RWPE1 (cell line): ENCODE measurements around the gene NDRG3.

ENCODE experiments used
- CTCF ChIA-PET: fragments of 350-600 bp; sonication (Branson Sonifier 250); formaldehyde crosslinking; extraction: SDS; loops from one replicate; lab custom pipeline; 2021; lab: Yijun Ruan, JAX
- POLR2A ChIA-PET: fragments of 400-600 bp; formaldehyde crosslinking; extraction: SDS; loops from one replicate; lab custom pipeline; 2020; ENCODE audit warnings: antibody characterized with exemption; ENCODE audit not compliant: low non-redundant PET; lab: Yijun Ruan, JAX
- DNase-seq: peaks from one replicate; pipeline ENCODE4 v3.0.0; 2012; ENCODE audit warnings: low spot score
- H3K27ac ChIP-seq: fragments of 450-650 bp; 2 replicates; pipeline ENCODE4 v1.5.1; 2017
- CTCF ChIP-seq: fragments of 450-650 bp; conservative IDR thresholded peaks from 2 replicates; pipeline ENCODE4 v1.5.1; 2017; ENCODE audit warnings: low read depth, mild to moderate bottlenecking

NDRG3 gene

GRCh38 chr20:36720510-36720909, 25.4 kb downstream of the NDRG3 start:
- no peak for DNase-seq
- ChIA-PET POLR2A (no interaction called here), CTCF (no interaction called here)
- TF ChIP-seq CTCF: no peak
- H3K27ac ChIP-seq: no peak overlapping the region

- ChIA-PET POLR2A (no interaction called here), CTCF (interaction anchor here (0.6 kb wide), 1 partner anchor 102 kb away, joined by 8 read pairs; no protein-coding TSS in a partner anchor)
- TF ChIP-seq CTCF: no peak; the same call in 1 of the 2 replicates
- no peak for DNase-seq
- H3K27ac ChIP-seq: no peak overlapping the region
Measured at GRCh38 chr20:36717657-36718056, 28.2 kb downstream of the NDRG3 start.

- TF ChIP-seq CTCF: no peak
- H3K27ac ChIP-seq: no peak overlapping the region
- DNase-seq: no peak
- ChIA-PET CTCF (interaction anchor here (0.6 to 0.7 kb wide), 3 partner anchors 25 to 1926 kb away, joined by 3 to 4 read pairs (median 4); no protein-coding TSS in a partner anchor), POLR2A (no interaction called here)
Measured at GRCh38 chr20:36717021-36717420, 28.9 kb downstream of the NDRG3 start.

GRCh38 chr20:36712775-36713174, 33.1 kb downstream of the NDRG3 start:
- ChIA-PET POLR2A (no interaction called here), CTCF (interaction anchor here (0.6 to 0.8 kb wide), 4 partner anchors 33 to 1164 kb away, joined by 3 to 13 read pairs (median 6); partner anchors contain the start of gene NDRG3)
- no peak for DNase-seq
- no peak overlapping the region for H3K27ac ChIP-seq
- TF ChIP-seq CTCF: no peak

GRCh38 chr20:36709126-36709525, 36.8 kb downstream of the NDRG3 start:
- ChIA-PET POLR2A (no interaction called here), CTCF (interaction anchor here (0.8 kb wide), 1 partner anchor 183 kb away, joined by 6 read pairs; no protein-coding TSS in a partner anchor)

GRCh38 chr20:36703530-36703929, 42.4 kb downstream of the NDRG3 start:
- POLR2A ChIA-PET: no interaction called here
- H3K27ac ChIP-seq: no peak overlapping the region
- TF ChIP-seq CTCF: no peak
- CTCF ChIA-PET: no interaction called here
- no peak for DNase-seq

More at GRCh38 chr20:36709126-36709525, 36.8 kb downstream of the NDRG3 start:
- no peak for DNase-seq
- no peak overlapping the region for H3K27ac ChIP-seq
- TF ChIP-seq CTCF: no peak
